Measurements from ENCODE around the gene TANC1. TPM values are rescaled to one million over a fixed set of nuclear protein-coding genes. Genes with fewer than 3 reads are reported as not detected.

Gene TANC1
- total RNA-seq, 2 experiments from 2014 or later = 0.41 to 0.47 TPM

- H3K9me3 ChIP-seq (ENCODE audit: control insufficient read depth in 1 of 2, insufficient read depth in 1 of 2, low read length in 2 of 2) = no peaks in the 10 kb centered on the region
- Mint-ChIP-seq H3K9me3 (no peaks in the 10 kb centered on the region), H3K27me3 (no peaks in the 10 kb centered on the region), H3K27ac (no peak overlapping the region), H3K4me1 (ENCODE audit: low read depth) (peaks cover under 1% of the 10 kb centered on the region), H3K36me3 (ENCODE audit: low read depth) (peaks cover 57% of the 10 kb centered on the region), H3K4me3 (no peak overlapping the region)
- no peak overlapping the region for H3K27ac ChIP-seq (ENCODE audit: low read depth in 1 of 2, low read length in 2 of 2)
- ATAC-seq (ENCODE audit: poor library complexity) (no peak), DNase-seq (no peak)
- H3K4me1 ChIP-seq (ENCODE audit: insufficient read depth, low read length) = no peaks in the 10 kb centered on the region
- H3K4me3 ChIP-seq (ENCODE audit: low read length) = no peak overlapping the region
- intact Hi-C loops (cut with DNase I, micrococcal nuclease) = no loop called here
- no peaks in the 10 kb centered on the region for H3K27me3 ChIP-seq (ENCODE audit: control insufficient read depth in 1 of 2, insufficient read depth in 2 of 2, low read length in 2 of 2)
- no peaks in the 10 kb centered on the region for H3K36me3 ChIP-seq (ENCODE audit: insufficient read depth, low read length)
- ChIA-PET CTCF (interaction anchor here (0.8 kb wide), 1 partner anchor 9 kb away, joined by 3 read pairs; no protein-coding TSS in a partner anchor), POLR2A (no interaction called here)
- TF ChIP-seq, protein P1, sequence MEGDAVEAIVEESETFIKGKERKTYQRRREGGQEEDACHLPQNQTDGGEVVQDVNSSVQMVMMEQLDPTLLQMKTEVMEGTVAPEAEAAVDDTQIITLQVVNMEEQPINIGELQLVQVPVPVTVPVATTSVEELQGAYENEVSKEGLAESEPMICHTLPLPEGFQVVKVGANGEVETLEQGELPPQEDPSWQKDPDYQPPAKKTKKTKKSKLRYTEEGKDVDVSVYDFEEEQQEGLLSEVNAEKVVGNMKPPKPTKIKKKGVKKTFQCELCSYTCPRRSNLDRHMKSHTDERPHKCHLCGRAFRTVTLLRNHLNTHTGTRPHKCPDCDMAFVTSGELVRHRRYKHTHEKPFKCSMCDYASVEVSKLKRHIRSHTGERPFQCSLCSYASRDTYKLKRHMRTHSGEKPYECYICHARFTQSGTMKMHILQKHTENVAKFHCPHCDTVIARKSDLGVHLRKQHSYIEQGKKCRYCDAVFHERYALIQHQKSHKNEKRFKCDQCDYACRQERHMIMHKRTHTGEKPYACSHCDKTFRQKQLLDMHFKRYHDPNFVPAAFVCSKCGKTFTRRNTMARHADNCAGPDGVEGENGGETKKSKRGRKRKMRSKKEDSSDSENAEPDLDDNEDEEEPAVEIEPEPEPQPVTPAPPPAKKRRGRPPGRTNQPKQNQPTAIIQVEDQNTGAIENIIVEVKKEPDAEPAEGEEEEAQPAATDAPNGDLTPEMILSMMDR (IDR thresholded peaks at IDR 0.05) = no peak
Measured at GRCh38 chr2:159262904-159263303, 294.5 kb downstream of the TANC1 start.

- H3K27ac ChIP-seq (ENCODE audit: low read depth in 1 of 2, low read length in 2 of 2) = no peak overlapping the region
- no peak for DNase-seq
- no peaks in the 10 kb centered on the region for H3K36me3 ChIP-seq (ENCODE audit: insufficient read depth, low read length)
- no peak overlapping the region for H3K4me3 ChIP-seq (ENCODE audit: low read length)
- H3K4me1 ChIP-seq (ENCODE audit: insufficient read depth, low read length) = no peaks in the 10 kb centered on the region
- CTCF ChIA-PET = interaction anchor here (0.7 kb wide), 1 partner anchor 350 kb away, joined by 3 read pairs; no protein-coding TSS in a partner anchor
- no peak overlapping the region for H3K4me3 Mint-ChIP-seq
- no peaks in the 10 kb centered on the region for H3K9me3 ChIP-seq (ENCODE audit: control insufficient read depth in 1 of 2, insufficient read depth in 1 of 2, low read length in 2 of 2)
- no peak overlapping the region for H3K27ac Mint-ChIP-seq
- no peak for ATAC-seq (ENCODE audit: poor library complexity)
- intact Hi-C loops (cut with DNase I, micrococcal nuclease) = no loop called here
- peaks cover 66% of the 10 kb centered on the region for H3K36me3 Mint-ChIP-seq (ENCODE audit: low read depth)
- no peaks in the 10 kb centered on the region for H3K9me3 Mint-ChIP-seq
- TF ChIP-seq, protein P1 (IDR thresholded peaks at IDR 0.05) = no peak
- no peaks in the 10 kb centered on the region for H3K27me3 ChIP-seq (ENCODE audit: control insufficient read depth in 1 of 2, insufficient read depth in 2 of 2, low read length in 2 of 2)
- H3K27me3 Mint-ChIP-seq = no peaks in the 10 kb centered on the region
- POLR2A ChIA-PET = no interaction called here
- H3K4me1 Mint-ChIP-seq (ENCODE audit: low read depth) = peaks cover 14% of the 10 kb centered on the region
Measured at GRCh38 chr2:159265171-159265576, 296.7 kb downstream of the TANC1 start.

GRCh38 chr2:159266554-159266953, 298.1 kb downstream of the TANC1 start:
- Histone ChIP-seq H3K4me1 (ENCODE audit: insufficient read depth, low read length) (no peaks in the 10 kb centered on the region), H3K36me3 (ENCODE audit: insufficient read depth, low read length) (no peaks in the 10 kb centered on the region), H3K27ac (ENCODE audit: low read depth in 1 of 2, low read length in 2 of 2) (no peak overlapping the region), H3K9me3 (ENCODE audit: control insufficient read depth in 1 of 2, insufficient read depth in 1 of 2, low read length in 2 of 2) (no peaks in the 10 kb centered on the region), H3K27me3 (ENCODE audit: control insufficient read depth in 1 of 2, insufficient read depth in 2 of 2, low read length in 2 of 2) (no peaks in the 10 kb centered on the region), H3K4me3 (ENCODE audit: low read length) (no peak overlapping the region)
- TF ChIP-seq, protein P1 (IDR thresholded peaks at IDR 0.05) = no peak
- POLR2A ChIA-PET = no interaction called here
- Mint-ChIP-seq H3K4me1 (ENCODE audit: low read depth) (peaks cover 14% of the 10 kb centered on the region), H3K27me3 (no peaks in the 10 kb centered on the region), H3K36me3 (ENCODE audit: low read depth) (peaks cover 80% of the 10 kb centered on the region), H3K4me3 (no peak overlapping the region), H3K9me3 (no peaks in the 10 kb centered on the region), H3K27ac (no peak overlapping the region)
- CTCF ChIA-PET = no interaction called here
- ATAC-seq (ENCODE audit: poor library complexity) = no peak
- DNase-seq = no peak
- intact Hi-C loops (cut with DNase I, micrococcal nuclease) = no loop called here

Measured in CD4-positive, alpha-beta T cell (primary cell).